ENCODE measurements around the gene DOC2A.

DNA sequence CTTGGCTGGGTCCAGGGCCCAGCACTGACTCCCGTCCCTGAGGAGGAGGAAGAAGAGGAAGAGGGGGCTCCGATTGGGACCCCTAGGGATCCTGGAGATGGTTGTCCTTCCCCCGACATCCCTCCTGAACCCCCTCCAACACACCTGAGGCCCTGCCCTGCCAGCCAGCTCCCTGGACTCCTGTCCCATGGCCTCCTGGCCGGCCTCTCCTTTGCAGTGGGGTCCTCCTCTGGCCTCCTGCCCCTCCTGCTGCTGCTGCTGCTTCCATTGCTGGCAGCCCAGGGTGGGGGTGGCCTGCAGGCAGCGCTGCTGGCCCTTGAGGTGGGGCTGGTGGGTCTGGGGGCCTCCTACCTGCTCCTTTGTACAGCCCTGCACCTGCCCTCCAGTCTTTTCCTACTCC lies 23.9 kb downstream of the DOC2A start:
- TF ChIP-seq, protein P1, sequence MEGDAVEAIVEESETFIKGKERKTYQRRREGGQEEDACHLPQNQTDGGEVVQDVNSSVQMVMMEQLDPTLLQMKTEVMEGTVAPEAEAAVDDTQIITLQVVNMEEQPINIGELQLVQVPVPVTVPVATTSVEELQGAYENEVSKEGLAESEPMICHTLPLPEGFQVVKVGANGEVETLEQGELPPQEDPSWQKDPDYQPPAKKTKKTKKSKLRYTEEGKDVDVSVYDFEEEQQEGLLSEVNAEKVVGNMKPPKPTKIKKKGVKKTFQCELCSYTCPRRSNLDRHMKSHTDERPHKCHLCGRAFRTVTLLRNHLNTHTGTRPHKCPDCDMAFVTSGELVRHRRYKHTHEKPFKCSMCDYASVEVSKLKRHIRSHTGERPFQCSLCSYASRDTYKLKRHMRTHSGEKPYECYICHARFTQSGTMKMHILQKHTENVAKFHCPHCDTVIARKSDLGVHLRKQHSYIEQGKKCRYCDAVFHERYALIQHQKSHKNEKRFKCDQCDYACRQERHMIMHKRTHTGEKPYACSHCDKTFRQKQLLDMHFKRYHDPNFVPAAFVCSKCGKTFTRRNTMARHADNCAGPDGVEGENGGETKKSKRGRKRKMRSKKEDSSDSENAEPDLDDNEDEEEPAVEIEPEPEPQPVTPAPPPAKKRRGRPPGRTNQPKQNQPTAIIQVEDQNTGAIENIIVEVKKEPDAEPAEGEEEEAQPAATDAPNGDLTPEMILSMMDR (IDR thresholded peaks at IDR 0.05): no peak
- TF ChIP-seq POLR2A (IDR thresholded peaks at IDR 0.05): no peak
